GM12878 (cell line): ENCODE results near the gene USP54. TPM values are rescaled to one million over a fixed set of nuclear protein-coding genes. Genes with fewer than 3 reads are reported as not detected.

Source experiments
- ATAC-seq: fragments of 200-7000 bp; cut with Tn5 transposase; 3 replicates; pipeline ENCODE4 v1.9.1; 2020; ENCODE audit warnings: mild to moderate bottlenecking, moderate library complexity
- BruUV-seq: library from RNA; stranded (reverse); fragments of 400-500 nt; replicated peaks from 2 replicates; lab custom pipeline; 2021; lab: Mats Ljungman, UMichigan
- CTCF ChIA-PET: fragments of 300-600 bp; sonication (Branson Sonifier 250); formaldehyde crosslinking; extraction: SDS; loops from one replicate; lab custom pipeline; 2021; ENCODE audit warnings: inconsistent platforms; lab: Yijun Ruan, JAX
- POLR2A ChIA-PET: fragments of 350-600 bp; formaldehyde crosslinking; extraction: SDS; loops from one replicate; lab custom pipeline; 2021; ENCODE audit warnings: inconsistent platforms; lab: Charles Lee
- RAD21 ChIA-PET: fragments of 300-600 bp; sonication (Branson Sonifier 250); formaldehyde crosslinking; loops from one replicate; lab custom pipeline; 2023; ENCODE audit warnings: antibody characterized with exemption; ENCODE audit not compliant: unreplicated experiment; lab: Charles Lee
- SMC1A ChIA-PET: fragments of 300-600 bp; sonication (Branson Sonifier 250); formaldehyde crosslinking; loops from one replicate; lab custom pipeline; 2023; ENCODE audit not compliant: unreplicated experiment, uncharacterized antibody; lab: Charles Lee
- DNase-seq: peaks from one replicate; pipeline ENCODE4 v3.0.0-alpha.2; 2011; ENCODE audit warnings: low read depth, low spot score
- FAIRE-seq: peaks from 3 replicates; lab custom pipeline; 2011; peaks lifted over from hg19 to GRCh38; lab: Jason Lieb, UNC
- H2AFZ ChIP-seq: 2 replicates; pipeline ENCODE4 v1.6.0; 2011; ENCODE audit warnings: low read depth, low read length, control low read depth; ENCODE audit not compliant: control insufficient read depth
- H3K27ac ChIP-seq: 2 replicates; pipeline ENCODE4 v1.5.1; 2011; ENCODE audit warnings: control low read depth; ENCODE audit not compliant: control insufficient read depth, insufficient read depth
- H3K27me3 ChIP-seq, 2 experiments: replicated peaks in 1 of 2; 2 replicates each; pipeline versions ENCODE4 v1.6.0 to v1.6.1; 2011; ENCODE audit warnings: low read length in 1 of 2; ENCODE audit not compliant: control insufficient read depth in 2 of 2, insufficient read depth in 2 of 2
- H3K36me3 ChIP-seq, 2 experiments: 2 replicates each; pipeline ENCODE4 v1.5.1; 2011; ENCODE audit warnings: low read length in 1 of 2; ENCODE audit not compliant: control insufficient read depth in 2 of 2, insufficient read depth in 2 of 2
- H3K4me1 ChIP-seq: 2 replicates; pipeline ENCODE4 v1.6.1; 2011; ENCODE audit warnings: mild to moderate bottlenecking, low read length, moderate library complexity, mixed read lengths; ENCODE audit not compliant: control insufficient read depth, insufficient read depth
- H3K4me2 ChIP-seq: 2 replicates; pipeline ENCODE4 v1.6.0; 2011; ENCODE audit warnings: control low read depth; ENCODE audit not compliant: control insufficient read depth, insufficient read depth
- H3K4me3 ChIP-seq: fragments of 200-600 bp; sonication (generic); 2 replicates; pipeline ENCODE4 v1.5.1; 2016
- H3K79me2 ChIP-seq: 2 replicates; pipeline ENCODE4 v1.6.0; 2011; ENCODE audit warnings: low read length; ENCODE audit not compliant: control insufficient read depth, insufficient read depth
- H3K9ac ChIP-seq: 2 replicates; pipeline ENCODE4 v1.8.0; 2011; ENCODE audit warnings: low read length, control low read depth, mixed read lengths; ENCODE audit not compliant: control insufficient read depth, insufficient read depth
- H3K9me3 ChIP-seq: replicated peaks from 3 replicates; pipeline ENCODE4 v1.5.1; 2011; ENCODE audit warnings: mild to moderate bottlenecking, low read length; ENCODE audit not compliant: control insufficient read depth, insufficient read depth
- H4K20me1 ChIP-seq: 2 replicates; pipeline ENCODE4 v1.6.0; 2011; ENCODE audit not compliant: control insufficient read depth, insufficient read depth
- CBFB ChIP-seq: IDR thresholded peaks from 2 replicates; pipeline ENCODE4 v1.6.1; 2016; ENCODE audit warnings: antibody characterized with exemption, low read depth
- DPF2 ChIP-seq: fragments of 450-650 bp; IDR thresholded peaks from 2 replicates; pipeline ENCODE4 v1.6.1; 2017; ENCODE audit warnings: mild to moderate bottlenecking
- HDAC6 ChIP-seq: fragments of 200-600 bp; sonication (generic); IDR thresholded peaks from one replicate; pipeline ENCODE4 v1.8.0; 2017; ENCODE audit warnings: antibody characterized with exemption; ENCODE audit not compliant: unreplicated experiment
- HDGF ChIP-seq: fragments of 450-650 bp; IDR thresholded peaks from 2 replicates; pipeline ENCODE4 v1.6.1; 2016; ENCODE audit warnings: antibody characterized with exemption
- IRF4 ChIP-seq: IDR thresholded peaks from 2 replicates; pipeline ENCODE4 v1.6.1; 2011; ENCODE audit warnings: low read depth, low read length
- LARP7 ChIP-seq: fragments of 450-650 bp; IDR thresholded peaks from 2 replicates; pipeline ENCODE4 v1.6.1; 2017; ENCODE audit warnings: mild to moderate bottlenecking
- MEF2A ChIP-seq: IDR thresholded peaks from 2 replicates; pipeline ENCODE4 v1.6.1; 2011; ENCODE audit warnings: low read depth, mild to moderate bottlenecking, low read length, moderate library complexity; ENCODE audit not compliant: insufficient read depth
- MYB ChIP-seq: fragments of 150-350 bp; IDR thresholded peaks from 2 replicates; pipeline ENCODE4 v1.6.1; 2014; ENCODE audit warnings: mild to moderate bottlenecking, low read depth, low read length, borderline replicate concordance
- MYC ChIP-seq: IDR thresholded peaks from 2 replicates; pipeline ENCODE4 v1.6.1; 2011; ENCODE audit warnings: mild to moderate bottlenecking, low read length, moderate library complexity, inconsistent platforms; ENCODE audit not compliant: insufficient read depth, insufficient replicate concordance, insufficient read length, severe bottlenecking
- PML ChIP-seq: IDR thresholded peaks from 2 replicates; pipeline ENCODE4 v1.6.1; 2012; ENCODE audit warnings: low read length, inconsistent platforms
- RAD51 ChIP-seq: fragments of 450-650 bp; IDR thresholded peaks from 2 replicates; pipeline ENCODE4 v1.6.1; 2016; ENCODE audit warnings: moderate library complexity, mild to moderate bottlenecking, inconsistent platforms
- RCOR1 ChIP-seq: conservative IDR thresholded peaks from 2 replicates; pipeline ENCODE4 v1.6.1; 2012; ENCODE audit warnings: low read depth, low read length, improper control_type of control experiment
- RFX5 ChIP-seq: IDR thresholded peaks from 2 replicates; pipeline ENCODE4 v1.6.1; 2011; ENCODE audit warnings: low read depth, low read length, improper control_type of control experiment
- SMAD1 ChIP-seq: fragments of 450-650 bp; IDR thresholded peaks from 2 replicates; pipeline ENCODE4 v1.6.1; 2018; ENCODE audit warnings: mild to moderate bottlenecking, low read depth; ENCODE audit not compliant: partially characterized antibody
- SMAD5 ChIP-seq: IDR thresholded peaks from 2 replicates; pipeline ENCODE4 v1.6.1; 2016; ENCODE audit warnings: antibody characterized with exemption, low read depth
- WGBS: methylation state at CpG from one replicate; pipeline ENCODE4 v1.1.6; 2016; ENCODE audit warnings: low lambda C conversion rate; ENCODE audit not compliant: insufficient replicate concordance, insufficient coverage; ENCODE audit errors: missing lambda C conversion rate; 5-methylcytosine and 5-hydroxymethylcytosine counted together
- in situ Hi-C: fragments of 300-500 bp; cut with MboI; formaldehyde crosslinking; loops from 9 replicates; pipeline ENCODE4 v1.14.3; 2018; ENCODE audit warnings: mixed read lengths
- intact Hi-C: fragments of 100-400 bp; cut with micrococcal nuclease; formaldehyde crosslinking; loops from one replicate; pipeline ENCODE4 v1.14.2; 2022; ENCODE audit not compliant: unreplicated experiment
- polyA plus RNA-seq, 11 experiments: library from polyadenylated mRNA; depleted of rRNA in 4 of 11; unstranded in 6 of 11; stranded (reverse) in 5 of 11; fragments of >200 nt; fragmentation: Nextera tagmentation in 4 of 11; fragmentation: Illumina TruSeq in 1 of 11; extraction: Ambion mirVana in 4 of 11; extraction: Trizol in 1 of 11; gene quantifications; 1 replicate in 1 of 11; 2 replicates in 10 of 11; pipeline versions ENCODE4 v1.2.1 to v1.2.3, GENCODE V29; 2011 to 2016; ENCODE audit warnings: inconsistent platforms in 2 of 11, missing spikeins in 2 of 11, low read depth in 1 of 11
- total RNA-seq, 4 experiments: library from RNA; depleted of rRNA in 3 of 4; stranded (reverse); fragments of >200 nt in 3 of 4; fragmentation: Illumina TruSeq in 1 of 4; extraction: Trizol in 1 of 4; gene quantifications; 2 replicates each; pipeline versions ENCODE4 v1.2.1 to v1.2.3, GENCODE V29; 2013 to 2021
- TF ChIP-seq, protein P1 (sequence below): IDR thresholded peaks from 2 replicates; pipeline ENCODE4 v1.6.1; 2012; ENCODE audit warnings: low read depth, low read length, improper control_type of control experiment
- TF ChIP-seq, protein P2 (sequence below): fragments of 450-650 bp; formaldehyde crosslinking; IDR thresholded peaks from 2 replicates; pipeline ENCODE4 v1.5.0; 2022; ENCODE audit warnings: mild to moderate bottlenecking, missing genetic modification characterization
- TF ChIP-seq, protein P3 (sequence below): IDR thresholded peaks from 2 replicates; pipeline ENCODE4 v1.6.1; 2012; ENCODE audit warnings: low read depth, low read length, improper control_type of control experiment
- TF ChIP-seq, protein P4 (sequence below): fragments of 150-350 bp; IDR thresholded peaks from 2 replicates; pipeline ENCODE4 v1.6.1; 2014; ENCODE audit warnings: mild to moderate bottlenecking, low read depth, low read length

The USP54 gene
- total and polyA plus RNA-seq, 10 of the 15 experiments (the other 5 are each of a cell fraction or from before 2014, with no cell fraction given) = 0.93 to 10.5 (median 5.5) TPM

- CTCF ChIA-PET = interaction anchor here (0.5 to 2.2 kb wide), 3 partner anchors 12 to 50 kb away, joined by 3 to 7 read pairs (median 3); no protein-coding TSS in a partner anchor
- H3K36me3 ChIP-seq = no peaks in the 10 kb centered on the region
- H3K27ac ChIP-seq = no peak overlapping the region
- intact Hi-C loops = no loop called here
- FAIRE-seq = no peak
- no peaks in the 10 kb centered on the region for H3K79me2 ChIP-seq
- peaks cover 4% of the 10 kb centered on the region; the same call in 1 of the 2 replicates for H3K4me1 ChIP-seq
- no peaks in the 10 kb centered on the region for H3K27me3 ChIP-seq
- no peaks in the 10 kb centered on the region for H3K9me3 ChIP-seq
- POLR2A ChIA-PET = no interaction called here
- no peak overlapping the region for H3K9ac ChIP-seq
- in situ Hi-C loops = no loop called here
- no peaks in the 10 kb centered on the region for H4K20me1 ChIP-seq
- RAD21 ChIA-PET = no interaction called here
- H3K4me3 ChIP-seq = no peak overlapping the region
- no peak overlapping the region for H2AFZ ChIP-seq
- no peak overlapping the region for H3K4me2 ChIP-seq
- no TSS peak for BruUV-seq
- SMC1A ChIA-PET = interaction anchor here (1.1 kb wide), 1 partner anchor 10 kb away, joined by 3 read pairs; no protein-coding TSS in a partner anchor
- WGBS = 84% methylated on average over 5 of the region's 5 CpGs
- TF ChIP-seq, protein P1, sequence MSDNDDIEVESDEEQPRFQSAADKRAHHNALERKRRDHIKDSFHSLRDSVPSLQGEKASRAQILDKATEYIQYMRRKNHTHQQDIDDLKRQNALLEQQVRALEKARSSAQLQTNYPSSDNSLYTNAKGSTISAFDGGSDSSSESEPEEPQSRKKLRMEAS = no peak
- TF ChIP-seq PML = no peak
- TF ChIP-seq RCOR1 = no peak
- TF ChIP-seq MYB = no peak
- TF ChIP-seq RAD51 = no peak
- no peak for TF ChIP-seq DPF2
- TF ChIP-seq, protein P2, sequence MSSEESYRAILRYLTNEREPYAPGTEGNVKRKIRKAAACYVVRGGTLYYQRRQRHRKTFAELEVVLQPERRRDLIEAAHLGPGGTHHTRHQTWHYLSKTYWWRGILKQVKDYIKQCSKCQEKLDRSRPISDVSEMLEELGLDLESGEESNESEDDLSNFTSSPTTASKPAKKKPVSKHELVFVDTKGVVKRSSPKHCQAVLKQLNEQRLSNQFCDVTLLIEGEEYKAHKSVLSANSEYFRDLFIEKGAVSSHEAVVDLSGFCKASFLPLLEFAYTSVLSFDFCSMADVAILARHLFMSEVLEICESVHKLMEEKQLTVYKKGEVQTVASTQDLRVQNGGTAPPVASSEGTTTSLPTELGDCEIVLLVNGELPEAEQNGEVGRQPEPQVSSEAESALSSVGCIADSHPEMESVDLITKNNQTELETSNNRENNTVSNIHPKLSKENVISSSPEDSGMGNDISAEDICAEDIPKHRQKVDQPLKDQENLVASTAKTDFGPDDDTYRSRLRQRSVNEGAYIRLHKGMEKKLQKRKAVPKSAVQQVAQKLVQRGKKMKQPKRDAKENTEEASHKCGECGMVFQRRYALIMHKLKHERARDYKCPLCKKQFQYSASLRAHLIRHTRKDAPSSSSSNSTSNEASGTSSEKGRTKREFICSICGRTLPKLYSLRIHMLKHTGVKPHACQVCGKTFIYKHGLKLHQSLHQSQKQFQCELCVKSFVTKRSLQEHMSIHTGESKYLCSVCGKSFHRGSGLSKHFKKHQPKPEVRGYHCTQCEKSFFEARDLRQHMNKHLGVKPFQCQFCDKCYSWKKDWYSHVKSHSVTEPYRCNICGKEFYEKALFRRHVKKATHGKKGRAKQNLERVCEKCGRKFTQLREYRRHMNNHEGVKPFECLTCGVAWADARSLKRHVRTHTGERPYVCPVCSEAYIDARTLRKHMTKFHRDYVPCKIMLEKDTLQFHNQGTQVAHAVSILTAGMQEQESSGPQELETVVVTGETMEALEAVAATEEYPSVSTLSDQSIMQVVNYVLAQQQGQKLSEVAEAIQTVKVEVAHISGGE (CRISPR knock-in tag) = no peak
- TF ChIP-seq MYC = no peak
- no peak for TF ChIP-seq RFX5
- TF ChIP-seq, protein P3, sequence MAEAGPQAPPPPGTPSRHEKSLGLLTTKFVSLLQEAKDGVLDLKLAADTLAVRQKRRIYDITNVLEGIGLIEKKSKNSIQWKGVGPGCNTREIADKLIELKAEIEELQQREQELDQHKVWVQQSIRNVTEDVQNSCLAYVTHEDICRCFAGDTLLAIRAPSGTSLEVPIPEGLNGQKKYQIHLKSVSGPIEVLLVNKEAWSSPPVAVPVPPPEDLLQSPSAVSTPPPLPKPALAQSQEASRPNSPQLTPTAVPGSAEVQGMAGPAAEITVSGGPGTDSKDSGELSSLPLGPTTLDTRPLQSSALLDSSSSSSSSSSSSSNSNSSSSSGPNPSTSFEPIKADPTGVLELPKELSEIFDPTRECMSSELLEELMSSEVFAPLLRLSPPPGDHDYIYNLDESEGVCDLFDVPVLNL = no peak
- TF ChIP-seq MEF2A = no peak
- TF ChIP-seq, protein P4, sequence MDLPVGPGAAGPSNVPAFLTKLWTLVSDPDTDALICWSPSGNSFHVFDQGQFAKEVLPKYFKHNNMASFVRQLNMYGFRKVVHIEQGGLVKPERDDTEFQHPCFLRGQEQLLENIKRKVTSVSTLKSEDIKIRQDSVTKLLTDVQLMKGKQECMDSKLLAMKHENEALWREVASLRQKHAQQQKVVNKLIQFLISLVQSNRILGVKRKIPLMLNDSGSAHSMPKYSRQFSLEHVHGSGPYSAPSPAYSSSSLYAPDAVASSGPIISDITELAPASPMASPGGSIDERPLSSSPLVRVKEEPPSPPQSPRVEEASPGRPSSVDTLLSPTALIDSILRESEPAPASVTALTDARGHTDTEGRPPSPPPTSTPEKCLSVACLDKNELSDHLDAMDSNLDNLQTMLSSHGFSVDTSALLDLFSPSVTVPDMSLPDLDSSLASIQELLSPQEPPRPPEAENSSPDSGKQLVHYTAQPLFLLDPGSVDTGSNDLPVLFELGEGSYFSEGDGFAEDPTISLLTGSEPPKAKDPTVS = no peak
- TF ChIP-seq LARP7 = no peak
- no peak for TF ChIP-seq HDAC6
- no peak for TF ChIP-seq CBFB
- no peak for TF ChIP-seq SMAD5
- no peak for TF ChIP-seq IRF4
- TF ChIP-seq HDGF = no peak
- TF ChIP-seq SMAD1 = no peak
- TF ChIP-seq, all 136 proteins: peak for 0
- ATAC-seq (no peak), DNase-seq (no peak)
Observed at GRCh38 chr10:73593812-73594211, 2.7 kb upstream of the USP54 start.
